Gastroesophageal sphincter (tissue), 3 donors: ENCODE measurements around the gene PBRM1.

Source experiments
- CTCF ChIP-seq, 4 experiments: fragments of 200-600 bp in 2 of 4; fragments of 450-650 bp in 2 of 4; sonication (generic) in 1 of 4; IDR thresholded peaks; one replicate each; pipeline ENCODE4 v1.5.1; 2017 to 2019; ENCODE audit warnings: antibody characterized with exemption in 4 of 4, mild to moderate bottlenecking in 2 of 4, moderate library complexity in 2 of 4
- POLR2A ChIP-seq, 2 donors: fragments of 450-650 bp; IDR thresholded peaks; one replicate each; pipeline ENCODE4 v1.6.1; 2017; ENCODE audit warnings: antibody characterized with exemption in 2 of 2, mild to moderate bottlenecking in 2 of 2, moderate library complexity in 1 of 2
- POLR2AphosphoS5 ChIP-seq: sonication (generic); formaldehyde crosslinking; IDR thresholded peaks from one replicate; pipeline ENCODE4 v1.6.1; 2017; ENCODE audit warnings: antibody characterized with exemption

- TF ChIP-seq POLR2AphosphoS5 (no peak), CTCF (IDR thresholded peaks at IDR 0.05) (no peak), POLR2A (IDR thresholded peaks at IDR 0.05) (no peak)
These were observed 174.2 kb downstream of the PBRM1 start for GRCh38 chr3:52511509-52511908.
